HTERT RPE-1 (cell line): ENCODE data around the gene CDC5L.

Experiments used
- in situ Hi-C: fragments of 300-500 bp; cut with MboI; formaldehyde crosslinking; loops from 4 replicates; pipeline ENCODE4 v1.14.3; 2020; ENCODE audit warnings: low sequenced_read_pairs

CDC5L gene

GRCh38 chr6:44451803-44452695, 64.5 kb downstream of the CDC5L start:
- in situ Hi-C loops: no loop called here

GRCh38 chr6:44452725-44453124, 65.2 kb downstream of the CDC5L start:
- in situ Hi-C loops: no loop called here

- in situ Hi-C loops: no loop called here
These were observed 65.6 kb downstream of the CDC5L start for GRCh38 chr6:44453146-44453545.

GRCh38 chr6:44454198-44454597, 66.7 kb downstream of the CDC5L start:
- in situ Hi-C loops: no loop called here

GRCh38 chr6:44456070-44456965, 68.8 kb downstream of the CDC5L start:
- in situ Hi-C loops: no loop called here

GRCh38 chr6:44456966-44457292, 69.4 kb downstream of the CDC5L start:
- in situ Hi-C loops: no loop called here

- in situ Hi-C loops: no loop called here
These were observed 70.1 kb downstream of the CDC5L start for GRCh38 chr6:44457596-44457995.

- in situ Hi-C loops: no loop called here
These were observed 71.0 kb downstream of the CDC5L start for GRCh38 chr6:44458551-44458950.

- in situ Hi-C loops: no loop called here
These were observed 74.8 kb downstream of the CDC5L start for GRCh38 chr6:44462335-44462734.

GRCh38 chr6:44462797-44463727, 75.6 kb downstream of the CDC5L start:
- in situ Hi-C loops: no loop called here

GRCh38 chr6:44463728-44464450, 76.4 kb downstream of the CDC5L start:
- in situ Hi-C loops: no loop called here

- in situ Hi-C loops: no loop called here
These were observed 77.2 kb downstream of the CDC5L start for GRCh38 chr6:44464527-44465310.

- in situ Hi-C loops: no loop called here
These were observed 79.4 kb downstream of the CDC5L start for GRCh38 chr6:44466955-44467354.

GRCh38 chr6:44468835-44469234, 81.3 kb downstream of the CDC5L start:
- in situ Hi-C loops: no loop called here

- in situ Hi-C loops: no loop called here
These were observed 82.6 kb downstream of the CDC5L start for GRCh38 chr6:44470115-44470464.

- in situ Hi-C loops: no loop called here
These were observed 83.2 kb downstream of the CDC5L start for GRCh38 chr6:44470746-44471145.

- in situ Hi-C loops: no loop called here
These were observed 83.9 kb downstream of the CDC5L start for GRCh38 chr6:44471271-44471981.

- in situ Hi-C loops: no loop called here
These were observed 84.9 kb downstream of the CDC5L start for GRCh38 chr6:44472250-44472945.
